ENCODE measurements around the gene TAPBP. TPM values are rescaled to one million over a fixed set of nuclear protein-coding genes. Genes with fewer than 3 reads are reported as not detected.

Gene TAPBP
- total and polyA plus RNA-seq, 9 of the 15 experiments (the other 6 are each of a cell fraction or from before 2014, with no cell fraction given): 5.6 to 74.0 (median 22.3) TPM

GRCh38 chr6:33313709-33314514, at the start of gene TAPBP (continued):
- TF ChIP-seq, protein P1, sequence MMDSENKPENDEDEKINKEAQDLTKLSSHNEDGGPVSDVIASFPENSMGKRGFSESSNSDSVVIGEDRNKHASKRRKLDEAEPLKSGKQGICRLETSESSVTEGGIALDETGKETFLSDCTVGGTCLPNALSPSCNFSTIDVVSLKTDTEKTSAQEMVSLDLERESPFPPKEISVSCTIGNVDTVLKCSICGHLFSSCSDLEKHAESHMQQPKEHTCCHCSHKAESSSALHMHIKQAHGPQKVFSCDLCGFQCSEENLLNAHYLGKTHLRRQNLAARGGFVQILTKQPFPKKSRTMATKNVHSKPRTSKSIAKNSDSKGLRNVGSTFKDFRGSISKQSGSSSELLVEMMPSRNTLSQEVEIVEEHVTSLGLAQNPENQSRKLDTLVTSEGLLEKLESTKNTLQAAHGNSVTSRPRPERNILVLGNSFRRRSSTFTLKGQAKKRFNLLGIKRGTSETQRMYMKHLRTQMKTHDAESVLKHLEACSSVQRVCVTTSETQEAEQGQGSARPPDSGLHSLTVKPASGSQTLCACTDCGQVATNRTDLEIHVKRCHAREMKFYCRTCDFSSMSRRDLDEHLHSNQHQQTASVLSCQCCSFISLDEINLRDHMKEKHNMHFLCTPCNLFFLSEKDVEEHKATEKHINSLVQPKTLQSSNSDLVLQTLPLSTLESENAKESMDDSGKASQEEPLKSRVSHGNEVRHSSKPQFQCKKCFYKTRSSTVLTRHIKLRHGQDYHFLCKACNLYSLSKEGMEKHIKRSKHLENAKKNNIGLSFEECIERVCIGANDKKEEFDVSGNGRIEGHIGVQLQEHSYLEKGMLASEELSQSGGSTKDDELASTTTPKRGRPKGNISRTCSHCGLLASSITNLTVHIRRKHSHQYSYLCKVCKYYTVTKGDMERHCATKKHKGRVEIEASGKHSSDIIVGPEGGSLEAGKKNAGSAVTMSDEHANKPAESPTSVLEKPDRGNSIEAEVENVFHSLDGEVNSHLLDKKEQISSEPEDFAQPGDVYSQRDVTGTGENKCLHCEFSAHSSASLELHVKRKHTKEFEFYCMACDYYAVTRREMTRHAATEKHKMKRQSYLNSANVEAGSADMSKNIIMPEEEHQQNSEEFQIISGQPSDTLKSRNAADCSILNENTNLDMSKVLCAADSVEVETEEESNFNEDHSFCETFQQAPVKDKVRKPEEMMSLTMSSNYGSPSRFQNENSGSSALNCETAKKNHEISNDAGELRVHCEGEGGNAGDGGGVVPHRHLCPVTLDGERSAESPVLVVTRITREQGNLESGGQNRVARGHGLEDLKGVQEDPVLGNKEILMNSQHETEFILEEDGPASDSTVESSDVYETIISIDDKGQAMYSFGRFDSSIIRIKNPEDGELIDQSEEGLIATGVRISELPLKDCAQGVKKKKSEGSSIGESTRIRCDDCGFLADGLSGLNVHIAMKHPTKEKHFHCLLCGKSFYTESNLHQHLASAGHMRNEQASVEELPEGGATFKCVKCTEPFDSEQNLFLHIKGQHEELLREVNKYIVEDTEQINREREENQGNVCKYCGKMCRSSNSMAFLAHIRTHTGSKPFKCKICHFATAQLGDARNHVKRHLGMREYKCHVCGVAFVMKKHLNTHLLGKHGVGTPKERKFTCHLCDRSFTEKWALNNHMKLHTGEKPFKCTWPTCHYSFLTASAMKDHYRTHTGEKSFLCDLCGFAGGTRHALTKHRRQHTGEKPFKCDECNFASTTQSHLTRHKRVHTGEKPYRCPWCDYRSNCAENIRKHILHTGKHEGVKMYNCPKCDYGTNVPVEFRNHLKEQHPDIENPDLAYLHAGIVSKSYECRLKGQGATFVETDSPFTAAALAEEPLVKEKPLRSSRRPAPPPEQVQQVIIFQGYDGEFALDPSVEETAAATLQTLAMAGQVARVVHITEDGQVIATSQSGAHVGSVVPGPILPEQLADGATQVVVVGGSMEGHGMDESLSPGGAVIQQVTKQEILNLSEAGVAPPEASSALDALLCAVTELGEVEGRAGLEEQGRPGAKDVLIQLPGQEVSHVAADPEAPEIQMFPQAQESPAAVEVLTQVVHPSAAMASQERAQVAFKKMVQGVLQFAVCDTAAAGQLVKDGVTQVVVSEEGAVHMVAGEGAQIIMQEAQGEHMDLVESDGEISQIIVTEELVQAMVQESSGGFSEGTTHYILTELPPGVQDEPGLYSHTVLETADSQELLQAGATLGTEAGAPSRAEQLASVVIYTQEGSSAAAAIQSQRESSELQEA (IDR thresholded peaks at IDR 0.05; ENCODE audit: low read depth): no peak
- TF ChIP-seq TRIM24 (IDR thresholded peaks at IDR 0.05) (no peak), PURB (CRISPR knock-in tag; IDR thresholded peaks at IDR 0.05; ENCODE audit: low read depth) (no peak), GTF2A2 (tag; IDR thresholded peaks at IDR 0.05) (no peak), BRCA1 (IDR thresholded peaks at IDR 0.05) (no peak), BRCA1 (CRISPR knock-in tag; IDR thresholded peaks at IDR 0.05) (no peak), HMGN3 (IDR thresholded peaks at IDR 0.05; ENCODE audit: borderline replicate concordance, extremely low read depth, insufficient read length, low read depth, low read length) (peak; percentile 11), CBX2 (IDR thresholded peaks at IDR 0.05; ENCODE audit: insufficient read depth, low read length, poor library complexity, severe bottlenecking) (no peak), CBFB (CRISPR knock-in tag; IDR thresholded peaks at IDR 0.05) (peak; percentile 87), RBBP5 (IDR thresholded peaks at IDR 0.05; ENCODE audit: borderline replicate concordance, insufficient read depth, low read length, poor library complexity, severe bottlenecking) (peak; percentile 82), ZNF830 (CRISPR knock-in tag; IDR thresholded peaks at IDR 0.05) (no peak), NCOR1 (IDR thresholded peaks at IDR 0.05) (0 out of 2 replicates have a peak, but pooled peaks have one; percentile 1), MBD2 (IDR thresholded peaks at IDR 0.05; ENCODE audit: borderline replicate concordance, low read depth) (no peak), NFATC3 (IDR thresholded peaks at IDR 0.05) (no peak), ZNF354B (CRISPR knock-in tag; IDR thresholded peaks at IDR 0.05) (no peak), HDAC2 (IDR thresholded peaks at IDR 0.05) (no peak), HLTF (IDR thresholded peaks at IDR 0.05) (no peak)
- TF ChIP-seq, protein P2, sequence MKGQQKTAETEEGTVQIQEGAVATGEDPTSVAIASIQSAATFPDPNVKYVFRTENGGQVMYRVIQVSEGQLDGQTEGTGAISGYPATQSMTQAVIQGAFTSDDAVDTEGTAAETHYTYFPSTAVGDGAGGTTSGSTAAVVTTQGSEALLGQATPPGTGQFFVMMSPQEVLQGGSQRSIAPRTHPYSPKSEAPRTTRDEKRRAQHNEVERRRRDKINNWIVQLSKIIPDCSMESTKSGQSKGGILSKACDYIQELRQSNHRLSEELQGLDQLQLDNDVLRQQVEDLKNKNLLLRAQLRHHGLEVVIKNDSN (CRISPR knock-in tag; IDR thresholded peaks at IDR 0.05): 0 out of 2 replicates have a peak, but pooled peaks have one; percentile 13
- TF ChIP-seq, protein P3, sequence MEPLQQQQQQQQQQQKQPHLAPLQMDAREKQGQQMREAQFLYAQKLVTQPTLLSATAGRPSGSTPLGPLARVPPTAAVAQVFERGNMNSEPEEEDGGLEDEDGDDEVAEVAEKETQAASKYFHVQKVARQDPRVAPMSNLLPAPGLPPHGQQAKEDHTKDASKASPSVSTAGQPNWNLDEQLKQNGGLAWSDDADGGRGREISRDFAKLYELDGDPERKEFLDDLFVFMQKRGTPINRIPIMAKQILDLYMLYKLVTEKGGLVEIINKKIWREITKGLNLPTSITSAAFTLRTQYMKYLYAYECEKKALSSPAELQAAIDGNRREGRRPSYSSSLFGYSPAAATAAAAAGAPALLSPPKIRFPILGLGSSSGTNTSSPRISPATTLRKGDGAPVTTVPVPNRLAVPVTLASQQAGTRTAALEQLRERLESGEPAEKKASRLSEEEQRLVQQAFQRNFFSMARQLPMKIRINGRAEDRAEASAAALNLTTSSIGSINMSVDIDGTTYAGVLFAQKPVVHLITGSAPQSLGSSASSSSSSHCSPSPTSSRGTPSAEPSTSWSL (CRISPR knock-in tag; IDR thresholded peaks at IDR 0.05; ENCODE audit: borderline replicate concordance): no peak

Measured in K562 (cell line).